C4-2B (cell line): ENCODE measurements around the gene NEU3.

Source experiments
- ZFX ChIP-seq: fragments of 450-650 bp; IDR thresholded peaks from 2 replicates; pipeline ENCODE4 v1.6.1; 2017
- TF ChIP-seq, protein P1 (sequence below): fragments of 450-650 bp; conservative IDR thresholded peaks from 2 replicates; pipeline ENCODE4 v1.5.1; 2017; ENCODE audit warnings: mild to moderate bottlenecking

DNA sequence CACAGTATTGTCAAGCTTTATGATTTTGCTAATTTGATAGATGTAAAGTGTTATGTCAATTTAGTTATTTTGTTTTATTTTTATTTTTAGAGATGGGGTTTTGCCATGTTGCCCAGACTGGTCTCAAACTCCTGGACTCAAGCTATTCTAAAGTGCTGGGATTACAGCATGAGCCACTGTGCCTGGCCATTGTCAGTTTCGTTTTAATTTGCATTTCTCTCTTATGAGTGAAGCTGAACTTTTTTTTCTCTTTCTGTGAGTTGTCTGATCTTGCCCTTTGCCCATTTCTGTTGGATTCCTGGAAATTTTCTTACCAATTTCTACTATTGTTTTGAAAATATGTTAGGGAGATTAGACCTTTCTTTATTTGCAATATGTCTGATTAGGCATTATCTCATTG is 15.5 kb downstream of the NEU3 start:
- no peak for TF ChIP-seq ZFX
- TF ChIP-seq, protein P1, sequence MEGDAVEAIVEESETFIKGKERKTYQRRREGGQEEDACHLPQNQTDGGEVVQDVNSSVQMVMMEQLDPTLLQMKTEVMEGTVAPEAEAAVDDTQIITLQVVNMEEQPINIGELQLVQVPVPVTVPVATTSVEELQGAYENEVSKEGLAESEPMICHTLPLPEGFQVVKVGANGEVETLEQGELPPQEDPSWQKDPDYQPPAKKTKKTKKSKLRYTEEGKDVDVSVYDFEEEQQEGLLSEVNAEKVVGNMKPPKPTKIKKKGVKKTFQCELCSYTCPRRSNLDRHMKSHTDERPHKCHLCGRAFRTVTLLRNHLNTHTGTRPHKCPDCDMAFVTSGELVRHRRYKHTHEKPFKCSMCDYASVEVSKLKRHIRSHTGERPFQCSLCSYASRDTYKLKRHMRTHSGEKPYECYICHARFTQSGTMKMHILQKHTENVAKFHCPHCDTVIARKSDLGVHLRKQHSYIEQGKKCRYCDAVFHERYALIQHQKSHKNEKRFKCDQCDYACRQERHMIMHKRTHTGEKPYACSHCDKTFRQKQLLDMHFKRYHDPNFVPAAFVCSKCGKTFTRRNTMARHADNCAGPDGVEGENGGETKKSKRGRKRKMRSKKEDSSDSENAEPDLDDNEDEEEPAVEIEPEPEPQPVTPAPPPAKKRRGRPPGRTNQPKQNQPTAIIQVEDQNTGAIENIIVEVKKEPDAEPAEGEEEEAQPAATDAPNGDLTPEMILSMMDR, result no peak
